Measurements from ENCODE around the gene BCAP31.

GRCh38 chrX:153714256-153714655 is 9.9 kb downstream of the BCAP31 start:
- TF ChIP-seq CTCF (IDR thresholded peaks at IDR 0.05) (no peak), POLR2A (IDR thresholded peaks at IDR 0.05) (no peak)
